ENCODE measurements around the gene EN2. TPM values are rescaled to one million over a fixed set of nuclear protein-coding genes. Genes with fewer than 3 reads are reported as not detected.

EN2 gene
- total RNA-seq, 1 experiment from 2014 or later, result 1.5 TPM

GRCh38 chr7:155452505-155453295 is 5.2 kb upstream of the EN2 start:
- Histone ChIP-seq H3K36me3 (ENCODE audit: control insufficient read depth, insufficient read depth, low read length) (no peaks in the 10 kb centered on the region), H3K9me3 (ENCODE audit: control insufficient read depth, insufficient read depth, low read depth, low read length) (no peaks in the 10 kb centered on the region), H3K4me3 (ENCODE audit: low read depth in 2 of 2, low read length in 2 of 2) (no peak overlapping the region), H3K27ac (ENCODE audit: low read length) (no peak overlapping the region), H3K27me3 (ENCODE audit: control insufficient read depth, insufficient read depth, low read length) (peaks cover 31% of the 10 kb centered on the region), H3K4me1 (ENCODE audit: control insufficient read depth, insufficient read depth, low read length) (peaks cover 6% of the 10 kb centered on the region; the same call in 1 of the 2 replicates)
- in situ Hi-C loops (cut with HindIII; ENCODE audit: low pct_unique_long_range_greater_than_20kb, low sequenced_read_pairs), result no loop called here
- no TSS peak for BruUV-seq (replicated peaks)
- CTCF ChIA-PET, result no interaction called here
- TF ChIP-seq POLR2AphosphoS5 (IDR thresholded peaks at IDR 0.05; ENCODE audit: low read depth, low read length) (no peak), TCF7L2 (IDR thresholded peaks at IDR 0.05; ENCODE audit: low read depth, low read length) (no peak), SIN3A (IDR thresholded peaks at IDR 0.05; ENCODE audit: borderline replicate concordance, insufficient read depth, low read depth, low read length) (no peak), REST (IDR thresholded peaks at IDR 0.05; ENCODE audit: insufficient read depth in 1 of 2, low read depth in 2 of 2, low read length in 1 of 2) (no peak)
- ATAC-seq (no peak), DNase-seq (ENCODE audit: low read depth, low spot score) (no peak)
- POLR2A ChIA-PET, result no interaction called here
- intact Hi-C loops (cut with micrococcal nuclease; ENCODE audit: unreplicated experiment), result no loop called here

- H3K27me3 ChIP-seq (ENCODE audit: control insufficient read depth, insufficient read depth, low read length), result peaks cover 28% of the 10 kb centered on the region
- intact Hi-C loops (cut with micrococcal nuclease; ENCODE audit: unreplicated experiment) (no loop called here), in situ Hi-C loops (cut with HindIII; ENCODE audit: low pct_unique_long_range_greater_than_20kb, low sequenced_read_pairs) (no loop called here)
- H3K9me3 ChIP-seq (ENCODE audit: control insufficient read depth, insufficient read depth, low read depth, low read length), result no peaks in the 10 kb centered on the region
- H3K27ac ChIP-seq (ENCODE audit: low read length), result no peak overlapping the region
- ChIA-PET CTCF (no interaction called here), POLR2A (no interaction called here)
- TF ChIP-seq REST (IDR thresholded peaks at IDR 0.05; ENCODE audit: insufficient read depth in 1 of 2, low read depth in 2 of 2, low read length in 1 of 2) (no peak), CTCF (IDR thresholded peaks at IDR 0.05) (no peak), POLR2AphosphoS5 (IDR thresholded peaks at IDR 0.05; ENCODE audit: low read depth, low read length) (no peak), SIN3A (IDR thresholded peaks at IDR 0.05; ENCODE audit: borderline replicate concordance, insufficient read depth, low read depth, low read length) (no peak), TCF7L2 (IDR thresholded peaks at IDR 0.05; ENCODE audit: low read depth, low read length) (no peak)
- no peak for ATAC-seq
- no peaks in the 10 kb centered on the region for H3K36me3 ChIP-seq (ENCODE audit: control insufficient read depth, insufficient read depth, low read length)
- H3K4me3 ChIP-seq (ENCODE audit: low read depth in 2 of 2, low read length in 2 of 2), result peak overlapping the region in 1 of 2 experiments; percentile 18; a peak in 2 of 4 replicates
- BruUV-seq (replicated peaks), result no TSS peak
- no peak for DNase-seq (ENCODE audit: low read depth, low spot score)
- H3K4me1 ChIP-seq (ENCODE audit: control insufficient read depth, insufficient read depth, low read length), result peaks cover 6% of the 10 kb centered on the region; the same call in 1 of the 2 replicates
Measured at GRCh38 chr7:155453296-155454182, 4.4 kb upstream of the EN2 start.

Data from Panc1 (cell line).